DND-41 (cell line): ENCODE data around the gene NUBPL.

Experiments
- CTCF ChIP-seq: IDR thresholded peaks from 2 replicates; pipeline ENCODE4 v1.5.1; 2012; ENCODE audit warnings: borderline replicate concordance, low read length, moderate library complexity, mild to moderate bottlenecking; ENCODE audit not compliant: poor library complexity, severe bottlenecking; ENCODE audit errors: extremely low read depth
- EZH2 ChIP-seq: IDR thresholded peaks from 3 replicates; pipeline ENCODE4 v1.6.1; 2012; ENCODE audit warnings: borderline replicate concordance, low read depth, mild to moderate bottlenecking, moderate library complexity, low read length, inconsistent platforms; ENCODE audit not compliant: severe bottlenecking

- TF ChIP-seq CTCF, result no peak
- no peak for TF ChIP-seq EZH2
Observed at GRCh38 chr14:31884238-31884637, 323.0 kb downstream of the NUBPL start.
